ENCODE results near the gene NR2C2AP. TPM values are rescaled to one million over a fixed set of nuclear protein-coding genes. Genes with fewer than 3 reads are reported as not detected.
A peak's percentile ranks its signal among the peaks of the same experiment; 100 is the strongest.

NR2C2AP gene
- total RNA-seq (2012; rRNA removed), result 8.1 and 12.9 TPM in 2 replicates

- peaks cover 16% of the 10 kb centered on the region for H3K4me1 ChIP-seq (ENCODE audit: control insufficient read depth, insufficient read depth, low read length)
- H3K4me3 ChIP-seq (ENCODE audit: low read length), result peak within 1 kb of the TSS; percentile 83
- H3K9me3 ChIP-seq (replicated peaks; ENCODE audit: low read length), result no peaks in the 10 kb centered on the region
These were observed at the start of gene NR2C2AP for GRCh38 chr19:19203012-19203856. Gene NR2C2AP, minus strand, starts transcription at chr19:19203414. Its CDS starts 354 bp downstream, at chr19:19203060.

GRCh38 chr19:19250196-19250801 lies 47.1 kb upstream of the NR2C2AP start:
- H3K4me2 ChIP-seq (ENCODE audit: low read length), result no peak overlapping the region
- H3K27me3 ChIP-seq (ENCODE audit: control insufficient read depth, insufficient read depth, low read length), result peaks cover 45% of the 10 kb centered on the region
- no peaks in the 10 kb centered on the region for H3K9me3 ChIP-seq (replicated peaks; ENCODE audit: low read length)
- no peaks in the 10 kb centered on the region for H3K4me1 ChIP-seq (ENCODE audit: control insufficient read depth, insufficient read depth, low read length)
- H3K4me3 ChIP-seq (ENCODE audit: low read length), result no peak overlapping the region
- no peak overlapping the region for H3K9ac ChIP-seq (ENCODE audit: low read depth, low read length)
- H3K36me3 ChIP-seq (ENCODE audit: insufficient read depth, low read length), result no peaks in the 10 kb centered on the region

More at GRCh38 chr19:19203012-19203856, at the start of gene NR2C2AP:
- peaks cover 6% of the 10 kb centered on the region for H3K27me3 ChIP-seq (ENCODE audit: control insufficient read depth, insufficient read depth, low read length)
- H3K36me3 ChIP-seq (ENCODE audit: insufficient read depth, low read length), result peaks cover 28% of the 10 kb centered on the region
- H3K4me2 ChIP-seq (ENCODE audit: low read length), result peak within 1 kb of the TSS; percentile 99
- peak within 1 kb of the TSS; percentile 87 for H3K9ac ChIP-seq (ENCODE audit: low read depth, low read length)

GRCh38 chr19:19240476-19240875 lies 37.3 kb upstream of the NR2C2AP start:
- no peak overlapping the region for H3K4me3 ChIP-seq (ENCODE audit: low read length)
- no peak overlapping the region for H3K4me2 ChIP-seq (ENCODE audit: low read length)
- H3K36me3 ChIP-seq (ENCODE audit: insufficient read depth, low read length), result no peaks in the 10 kb centered on the region
- H3K27me3 ChIP-seq (ENCODE audit: control insufficient read depth, insufficient read depth, low read length), result peaks cover 9% of the 10 kb centered on the region
- peaks cover 3% of the 10 kb centered on the region for H3K9me3 ChIP-seq (replicated peaks; ENCODE audit: low read length)
- no peak overlapping the region for H3K9ac ChIP-seq (ENCODE audit: low read depth, low read length)
- H3K4me1 ChIP-seq (ENCODE audit: control insufficient read depth, insufficient read depth, low read length), result no peaks in the 10 kb centered on the region

- Histone ChIP-seq H3K4me1 (ENCODE audit: control insufficient read depth, insufficient read depth, low read length) (no peaks in the 10 kb centered on the region), H3K9me3 (replicated peaks; ENCODE audit: low read length) (peaks cover 6% of the 10 kb centered on the region), H3K9ac (ENCODE audit: low read depth, low read length) (no peak overlapping the region), H3K4me3 (ENCODE audit: low read length) (no peak overlapping the region), H3K27me3 (ENCODE audit: control insufficient read depth, insufficient read depth, low read length) (peaks cover 4% of the 10 kb centered on the region), H3K4me2 (ENCODE audit: low read length) (no peak overlapping the region), H3K36me3 (ENCODE audit: insufficient read depth, low read length) (no peaks in the 10 kb centered on the region)
These were observed 36.5 kb upstream of the NR2C2AP start for GRCh38 chr19:19239675-19240074.

GRCh38 chr19:19238126-19238894 lies 35.1 kb upstream of the NR2C2AP start:
- Histone ChIP-seq H3K4me2 (ENCODE audit: low read length) (no peak overlapping the region), H3K27me3 (ENCODE audit: control insufficient read depth, insufficient read depth, low read length) (peaks cover 9% of the 10 kb centered on the region), H3K9me3 (replicated peaks; ENCODE audit: low read length) (peaks cover 17% of the 10 kb centered on the region), H3K36me3 (ENCODE audit: insufficient read depth, low read length) (no peaks in the 10 kb centered on the region), H3K9ac (ENCODE audit: low read depth, low read length) (no peak overlapping the region), H3K4me3 (ENCODE audit: low read length) (no peak overlapping the region), H3K4me1 (ENCODE audit: control insufficient read depth, insufficient read depth, low read length) (no peaks in the 10 kb centered on the region)

GRCh38 chr19:19236173-19236572 lies 33.0 kb upstream of the NR2C2AP start:
- H3K4me2 ChIP-seq (ENCODE audit: low read length), result no peak overlapping the region
- peaks cover 17% of the 10 kb centered on the region for H3K9me3 ChIP-seq (replicated peaks; ENCODE audit: low read length)
- no peaks in the 10 kb centered on the region for H3K36me3 ChIP-seq (ENCODE audit: insufficient read depth, low read length)
- H3K27me3 ChIP-seq (ENCODE audit: control insufficient read depth, insufficient read depth, low read length), result peaks cover 26% of the 10 kb centered on the region
- no peak overlapping the region for H3K9ac ChIP-seq (ENCODE audit: low read depth, low read length)
- H3K4me3 ChIP-seq (ENCODE audit: low read length), result no peak overlapping the region
- no peaks in the 10 kb centered on the region for H3K4me1 ChIP-seq (ENCODE audit: control insufficient read depth, insufficient read depth, low read length)

GRCh38 chr19:19234220-19234816 lies 31.1 kb upstream of the NR2C2AP start:
- H3K4me3 ChIP-seq (ENCODE audit: low read length), result no peak overlapping the region
- H3K36me3 ChIP-seq (ENCODE audit: insufficient read depth, low read length), result no peaks in the 10 kb centered on the region
- peaks cover 36% of the 10 kb centered on the region for H3K27me3 ChIP-seq (ENCODE audit: control insufficient read depth, insufficient read depth, low read length)
- H3K9me3 ChIP-seq (replicated peaks; ENCODE audit: low read length), result peaks cover 17% of the 10 kb centered on the region
- H3K4me1 ChIP-seq (ENCODE audit: control insufficient read depth, insufficient read depth, low read length), result no peaks in the 10 kb centered on the region
- no peak overlapping the region for H3K4me2 ChIP-seq (ENCODE audit: low read length)
- H3K9ac ChIP-seq (ENCODE audit: low read depth, low read length), result no peak overlapping the region

- no peak overlapping the region for H3K4me3 ChIP-seq (ENCODE audit: low read length)
- peaks cover 17% of the 10 kb centered on the region for H3K9me3 ChIP-seq (replicated peaks; ENCODE audit: low read length)
- no peak overlapping the region for H3K4me2 ChIP-seq (ENCODE audit: low read length)
- H3K27me3 ChIP-seq (ENCODE audit: control insufficient read depth, insufficient read depth, low read length), result peaks cover 53% of the 10 kb centered on the region
- H3K36me3 ChIP-seq (ENCODE audit: insufficient read depth, low read length), result no peaks in the 10 kb centered on the region
- H3K4me1 ChIP-seq (ENCODE audit: control insufficient read depth, insufficient read depth, low read length), result no peaks in the 10 kb centered on the region
- no peak overlapping the region for H3K9ac ChIP-seq (ENCODE audit: low read depth, low read length)
These were observed 29.1 kb upstream of the NR2C2AP start for GRCh38 chr19:19232261-19232721.

- no peak overlapping the region for H3K4me3 ChIP-seq (ENCODE audit: low read length)
- no peak overlapping the region for H3K9ac ChIP-seq (ENCODE audit: low read depth, low read length)
- H3K4me1 ChIP-seq (ENCODE audit: control insufficient read depth, insufficient read depth, low read length), result no peaks in the 10 kb centered on the region
- no peaks in the 10 kb centered on the region for H3K36me3 ChIP-seq (ENCODE audit: insufficient read depth, low read length)
- H3K9me3 ChIP-seq (replicated peaks; ENCODE audit: low read length), result peaks cover 14% of the 10 kb centered on the region
- H3K4me2 ChIP-seq (ENCODE audit: low read length), result no peak overlapping the region
- peaks cover 66% of the 10 kb centered on the region for H3K27me3 ChIP-seq (ENCODE audit: control insufficient read depth, insufficient read depth, low read length)
These were observed 27.8 kb upstream of the NR2C2AP start for GRCh38 chr19:19230999-19231398.

- Histone ChIP-seq H3K9me3 (replicated peaks; ENCODE audit: low read length) (peaks cover 11% of the 10 kb centered on the region), H3K36me3 (ENCODE audit: insufficient read depth, low read length) (no peaks in the 10 kb centered on the region), H3K4me2 (ENCODE audit: low read length) (no peak overlapping the region), H3K4me3 (ENCODE audit: low read length) (no peak overlapping the region), H3K9ac (ENCODE audit: low read depth, low read length) (no peak overlapping the region), H3K4me1 (ENCODE audit: control insufficient read depth, insufficient read depth, low read length) (no peaks in the 10 kb centered on the region), H3K27me3 (ENCODE audit: control insufficient read depth, insufficient read depth, low read length) (peaks cover 76% of the 10 kb centered on the region)
These were observed 26.5 kb upstream of the NR2C2AP start for GRCh38 chr19:19229701-19230100.

- no peaks in the 10 kb centered on the region for H3K9me3 ChIP-seq (replicated peaks; ENCODE audit: low read length)
- H3K9ac ChIP-seq (ENCODE audit: low read depth, low read length), result no peak overlapping the region
- no peak overlapping the region for H3K4me2 ChIP-seq (ENCODE audit: low read length)
- H3K36me3 ChIP-seq (ENCODE audit: insufficient read depth, low read length), result no peaks in the 10 kb centered on the region
- peaks cover 79% of the 10 kb centered on the region for H3K27me3 ChIP-seq (ENCODE audit: control insufficient read depth, insufficient read depth, low read length)
- no peak overlapping the region for H3K4me3 ChIP-seq (ENCODE audit: low read length)
- no peaks in the 10 kb centered on the region for H3K4me1 ChIP-seq (ENCODE audit: control insufficient read depth, insufficient read depth, low read length)
These were observed 24.0 kb upstream of the NR2C2AP start for GRCh38 chr19:19227217-19227616.

Measured in skeletal muscle satellite cell (primary cell).